ENCODE data around the gene PTGS1. TPM values are rescaled to one million over a fixed set of nuclear protein-coding genes. Genes with fewer than 3 reads are reported as not detected.

The PTGS1 gene
- total RNA-seq, 1 experiment from 2014 or later: 1.8 TPM

DNA sequence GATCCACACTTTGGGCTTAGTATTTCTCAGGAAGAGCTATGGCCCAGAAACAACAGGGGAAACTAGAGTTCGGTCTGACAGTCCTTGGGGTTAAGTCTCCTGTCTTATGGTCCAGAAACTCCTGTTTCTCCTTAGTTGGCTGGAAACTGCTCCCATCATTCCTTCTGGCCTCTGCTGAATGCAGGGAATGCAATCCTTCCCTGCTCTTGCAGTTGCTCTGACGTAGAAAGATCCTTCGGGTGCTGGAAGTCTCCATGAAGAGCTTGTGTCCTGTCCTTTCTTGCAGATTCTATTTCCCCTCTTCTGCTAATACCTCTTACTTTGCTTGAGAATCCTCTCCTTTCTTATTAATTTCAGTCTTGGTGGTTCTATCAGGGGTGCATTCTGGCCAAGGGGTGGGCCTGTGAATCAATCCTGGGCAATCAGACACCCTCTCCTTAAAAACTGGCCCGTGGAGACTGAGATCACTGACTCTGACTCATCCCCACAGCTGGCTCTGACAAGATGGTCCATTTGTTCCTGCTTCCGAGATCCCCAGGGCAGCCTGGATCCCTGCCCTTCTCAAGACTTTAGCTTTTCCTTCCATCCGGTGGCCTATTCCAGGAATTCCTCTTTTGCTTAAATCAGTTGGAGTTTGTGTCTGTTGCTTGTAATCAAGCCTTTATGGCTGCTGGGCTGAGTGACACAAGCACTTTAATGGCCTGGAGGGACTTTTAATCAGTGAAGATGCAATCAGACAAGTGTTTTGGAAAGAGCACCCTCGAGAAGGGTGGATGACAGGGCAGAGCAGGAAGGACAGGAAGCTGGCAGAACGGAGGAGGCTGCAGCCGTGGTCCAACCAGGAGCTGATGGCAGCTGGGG, 23.7 kb downstream of the PTGS1 start:
- no peaks in the 10 kb centered on the region for H3F3A ChIP-seq (ENCODE audit: insufficient read depth, low read depth)
- POLR2A ChIA-PET (ENCODE audit: unreplicated experiment): no interaction called here
- DNase-seq: no peak
- BruUV-seq (replicated peaks): no TSS peak
- no peaks in the 10 kb centered on the region for H3K9me2 ChIP-seq (ENCODE audit: insufficient read depth)
- CTCF ChIA-PET: no interaction called here
- no peak for TF ChIP-seq EZH2 (IDR thresholded peaks at IDR 0.05; ENCODE audit: low read depth)
- H3K4me3 ChIP-seq: no peak overlapping the region
- no peak overlapping the region for H3K4me2 ChIP-seq
- no peaks in the 10 kb centered on the region for H4K20me1 ChIP-seq (ENCODE audit: insufficient read depth)
- H3K79me2 ChIP-seq (ENCODE audit: low read depth): no peaks in the 10 kb centered on the region
- H2AFZ ChIP-seq: no peak overlapping the region
- H3K27me3 ChIP-seq (ENCODE audit: insufficient read depth, low read depth): peaks cover 54% of the 10 kb centered on the region
- H3K9me3 ChIP-seq (ENCODE audit: insufficient read depth, low read depth): 0 out of 2 replicates have a peak, but pooled peaks cover under 1% of the 10 kb centered on the region
- no peak overlapping the region for H3K27ac ChIP-seq
- H3K36me3 ChIP-seq (ENCODE audit: low read depth): no peaks in the 10 kb centered on the region
- intact Hi-C loops (cut with micrococcal nuclease; ENCODE audit: unreplicated experiment): no loop called here
- H3K4me1 ChIP-seq (replicated peaks; ENCODE audit: insufficient read depth): no peaks in the 10 kb centered on the region

DNA sequence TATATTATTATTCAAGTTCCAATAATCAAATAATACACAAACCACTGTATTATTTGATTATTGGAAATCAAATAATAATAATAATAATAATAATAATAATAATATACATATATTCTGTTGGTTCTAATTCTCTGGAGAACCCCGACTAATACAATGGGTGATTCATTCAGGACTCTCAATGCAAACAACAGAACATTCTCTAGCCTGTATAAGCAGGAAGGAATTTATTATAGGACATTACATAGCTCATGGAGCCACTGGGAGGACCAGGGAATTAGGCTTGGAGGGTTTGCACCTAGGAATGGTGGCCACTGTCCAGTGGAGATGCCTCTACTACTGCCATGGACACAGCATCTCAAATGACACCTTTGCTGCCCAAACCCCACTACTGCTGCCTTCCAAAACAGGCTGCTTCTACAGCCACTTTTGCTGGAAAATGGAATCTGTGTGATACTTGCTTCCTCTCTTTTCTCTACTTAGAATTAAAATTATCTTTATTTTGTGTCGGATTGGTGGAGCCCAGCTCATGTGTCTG, 25.9 kb downstream of the PTGS1 start:
- CTCF ChIA-PET: no interaction called here
- no peaks in the 10 kb centered on the region for H3F3A ChIP-seq (ENCODE audit: insufficient read depth, low read depth)
- H3K4me3 ChIP-seq: no peak overlapping the region
- no peaks in the 10 kb centered on the region for H3K36me3 ChIP-seq (ENCODE audit: low read depth)
- H3K9me3 ChIP-seq (ENCODE audit: insufficient read depth, low read depth): peaks cover 5% of the 10 kb centered on the region; the same call in 1 of the 2 replicates
- POLR2A ChIA-PET (ENCODE audit: unreplicated experiment): no interaction called here
- no peak overlapping the region for H3K4me2 ChIP-seq
- intact Hi-C loops (cut with micrococcal nuclease; ENCODE audit: unreplicated experiment): no loop called here
- BruUV-seq (replicated peaks): no TSS peak
- no peaks in the 10 kb centered on the region for H3K4me1 ChIP-seq (replicated peaks; ENCODE audit: insufficient read depth)
- TF ChIP-seq EZH2 (IDR thresholded peaks at IDR 0.05; ENCODE audit: low read depth): no peak
- TF ChIP-seq, protein P1, sequence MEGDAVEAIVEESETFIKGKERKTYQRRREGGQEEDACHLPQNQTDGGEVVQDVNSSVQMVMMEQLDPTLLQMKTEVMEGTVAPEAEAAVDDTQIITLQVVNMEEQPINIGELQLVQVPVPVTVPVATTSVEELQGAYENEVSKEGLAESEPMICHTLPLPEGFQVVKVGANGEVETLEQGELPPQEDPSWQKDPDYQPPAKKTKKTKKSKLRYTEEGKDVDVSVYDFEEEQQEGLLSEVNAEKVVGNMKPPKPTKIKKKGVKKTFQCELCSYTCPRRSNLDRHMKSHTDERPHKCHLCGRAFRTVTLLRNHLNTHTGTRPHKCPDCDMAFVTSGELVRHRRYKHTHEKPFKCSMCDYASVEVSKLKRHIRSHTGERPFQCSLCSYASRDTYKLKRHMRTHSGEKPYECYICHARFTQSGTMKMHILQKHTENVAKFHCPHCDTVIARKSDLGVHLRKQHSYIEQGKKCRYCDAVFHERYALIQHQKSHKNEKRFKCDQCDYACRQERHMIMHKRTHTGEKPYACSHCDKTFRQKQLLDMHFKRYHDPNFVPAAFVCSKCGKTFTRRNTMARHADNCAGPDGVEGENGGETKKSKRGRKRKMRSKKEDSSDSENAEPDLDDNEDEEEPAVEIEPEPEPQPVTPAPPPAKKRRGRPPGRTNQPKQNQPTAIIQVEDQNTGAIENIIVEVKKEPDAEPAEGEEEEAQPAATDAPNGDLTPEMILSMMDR (conservative IDR thresholded peaks at IDR 0.05): no peak
- H3K27me3 ChIP-seq (ENCODE audit: insufficient read depth, low read depth): peaks cover 38% of the 10 kb centered on the region
- no peak for DNase-seq
- H3K79me2 ChIP-seq (ENCODE audit: low read depth): no peaks in the 10 kb centered on the region
- H4K20me1 ChIP-seq (ENCODE audit: insufficient read depth): no peaks in the 10 kb centered on the region; the same call in 1 of the 2 replicates
- H2AFZ ChIP-seq: no peak overlapping the region
- H3K9me2 ChIP-seq (ENCODE audit: insufficient read depth): no peaks in the 10 kb centered on the region
- no peak overlapping the region for H3K27ac ChIP-seq

DNA sequence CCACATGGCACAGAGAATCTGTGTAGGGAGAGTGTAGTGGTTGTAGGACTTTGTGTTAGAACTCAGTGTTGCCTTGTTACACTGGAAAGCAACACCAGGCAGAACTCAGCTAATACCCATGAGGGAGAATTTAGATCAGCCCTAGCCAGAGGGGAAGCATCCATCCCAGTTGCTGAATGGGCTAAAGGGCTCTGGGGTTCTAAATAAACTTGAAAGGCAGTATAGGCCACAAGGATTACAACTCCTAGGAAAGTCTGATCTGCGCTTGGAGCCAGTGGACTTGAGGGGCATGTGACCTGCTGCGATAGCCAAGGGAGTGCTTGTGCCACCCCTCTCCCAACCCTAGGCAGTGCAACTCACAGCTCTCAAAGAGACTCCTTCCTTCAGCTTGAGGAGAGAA, 26.9 kb downstream of the PTGS1 start:
- H3K79me2 ChIP-seq (ENCODE audit: low read depth): no peaks in the 10 kb centered on the region
- ChIA-PET POLR2A (ENCODE audit: unreplicated experiment) (no interaction called here), CTCF (no interaction called here)
- peaks cover 5% of the 10 kb centered on the region; the same call in 1 of the 2 replicates for H3K9me3 ChIP-seq (ENCODE audit: insufficient read depth, low read depth)
- no peak overlapping the region for H3K4me3 ChIP-seq
- no peak overlapping the region for H3K4me2 ChIP-seq
- H4K20me1 ChIP-seq (ENCODE audit: insufficient read depth): no peaks in the 10 kb centered on the region; the same call in 1 of the 2 replicates
- H2AFZ ChIP-seq: no peak overlapping the region
- no peaks in the 10 kb centered on the region for H3K36me3 ChIP-seq (ENCODE audit: low read depth)
- H3K9me2 ChIP-seq (ENCODE audit: insufficient read depth): no peaks in the 10 kb centered on the region
- DNase-seq: no peak
- no peaks in the 10 kb centered on the region for H3F3A ChIP-seq (ENCODE audit: insufficient read depth, low read depth)
- no peaks in the 10 kb centered on the region for H3K4me1 ChIP-seq (replicated peaks; ENCODE audit: insufficient read depth)
- no TSS peak for BruUV-seq (replicated peaks)
- peaks cover 28% of the 10 kb centered on the region for H3K27me3 ChIP-seq (ENCODE audit: insufficient read depth, low read depth)
- TF ChIP-seq EZH2 (IDR thresholded peaks at IDR 0.05; ENCODE audit: low read depth): no peak
- TF ChIP-seq, protein P1 (conservative IDR thresholded peaks at IDR 0.05): no peak
- intact Hi-C loops (cut with micrococcal nuclease; ENCODE audit: unreplicated experiment): no loop called here
- no peak overlapping the region for H3K27ac ChIP-seq
